M059J (cell line): ENCODE results near the gene PFDN2. TPM values are rescaled to one million over a fixed set of nuclear protein-coding genes. Genes with fewer than 3 reads are reported as not detected.
"Not testable (repeated sequence)": the region's sequence is repeated elsewhere in the genome, so short reads cannot be mapped to it uniquely, and the experiment has no call there.

Experiments
- DNase-seq: peaks from one replicate; pipeline ENCODE4 v3.0.0-alpha.2; 2012; ENCODE audit warnings: low read depth
- total RNA-seq: library from RNA; depleted of rRNA; stranded (reverse); fragments of >200 nt; shearing (Covaris generic); gene quantifications from 2 replicates; pipeline ENCODE4 v1.2.3, GENCODE V29; 2014

The PFDN2 gene
- total RNA-seq, 1 experiment from 2014 or later = 105 TPM

GRCh38 chr1:161080441-161081405, 37.1 kb downstream of the PFDN2 start:
- DNase-seq = no peak

- no peak for DNase-seq
These were observed 38.3 kb downstream of the PFDN2 start for GRCh38 chr1:161079436-161080110.

- DNase-seq = no peak
These were observed 40.4 kb downstream of the PFDN2 start for GRCh38 chr1:161077426-161077825.

GRCh38 chr1:161076410-161076809, 41.4 kb downstream of the PFDN2 start:
- no peak for DNase-seq

- no peak for DNase-seq
These were observed 43.0 kb downstream of the PFDN2 start for GRCh38 chr1:161074676-161075368.

GRCh38 chr1:161073474-161074121, 44.2 kb downstream of the PFDN2 start:
- no peak for DNase-seq

GRCh38 chr1:161072751-161073449, 44.9 kb downstream of the PFDN2 start:
- DNase-seq = no peak

- peak; percentile 46 for DNase-seq
These were observed 45.9 kb downstream of the PFDN2 start for GRCh38 chr1:161071886-161072371.

- DNase-seq = no peak
These were observed 47.1 kb downstream of the PFDN2 start for GRCh38 chr1:161070761-161071160.

- DNase-seq = peak; percentile 14
These were observed 48.0 kb downstream of the PFDN2 start, which contains the start of gene ARHGAP30 for GRCh38 chr1:161069731-161070270. Gene ARHGAP30, minus strand, starts transcription at chr1:161069891. Its CDS starts 267 bp downstream, at chr1:161069624.

- no peak for DNase-seq
These were observed 48.6 kb downstream of the PFDN2 start for GRCh38 chr1:161069241-161069640.

GRCh38 chr1:161068306-161069234, 49.3 kb downstream of the PFDN2 start:
- no peak for DNase-seq

GRCh38 chr1:161066694-161067093, 51.1 kb downstream of the PFDN2 start:
- DNase-seq = no peak

GRCh38 chr1:161065681-161066080, 52.2 kb downstream of the PFDN2 start:
- not testable (repeated sequence) for DNase-seq

GRCh38 chr1:161063936-161064335, 53.9 kb downstream of the PFDN2 start:
- DNase-seq = not testable (repeated sequence)

- no peak for DNase-seq
These were observed 56.4 kb downstream of the PFDN2 start for GRCh38 chr1:161061419-161061818.

GRCh38 chr1:161059293-161059692, 58.5 kb downstream of the PFDN2 start:
- DNase-seq = no peak

- no peak for DNase-seq
These were observed 63.0 kb downstream of the PFDN2 start for GRCh38 chr1:161054805-161055204.

- no peak for DNase-seq
These were observed 63.6 kb downstream of the PFDN2 start for GRCh38 chr1:161054232-161054631.
